Pons (tissue), 1 donor: ENCODE measurements around the gene ITGB1BP1.

Experiments used
- DNase-seq: peaks from one replicate; pipeline ENCODE4 v3.0.0-alpha.2; 2016; ENCODE audit warnings: low spot score

The ITGB1BP1 gene, protein sequence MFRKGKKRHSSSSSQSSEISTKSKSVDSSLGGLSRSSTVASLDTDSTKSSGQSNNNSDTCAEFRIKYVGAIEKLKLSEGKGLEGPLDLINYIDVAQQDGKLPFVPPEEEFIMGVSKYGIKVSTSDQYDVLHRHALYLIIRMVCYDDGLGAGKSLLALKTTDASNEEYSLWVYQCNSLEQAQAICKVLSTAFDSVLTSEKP

DNA sequence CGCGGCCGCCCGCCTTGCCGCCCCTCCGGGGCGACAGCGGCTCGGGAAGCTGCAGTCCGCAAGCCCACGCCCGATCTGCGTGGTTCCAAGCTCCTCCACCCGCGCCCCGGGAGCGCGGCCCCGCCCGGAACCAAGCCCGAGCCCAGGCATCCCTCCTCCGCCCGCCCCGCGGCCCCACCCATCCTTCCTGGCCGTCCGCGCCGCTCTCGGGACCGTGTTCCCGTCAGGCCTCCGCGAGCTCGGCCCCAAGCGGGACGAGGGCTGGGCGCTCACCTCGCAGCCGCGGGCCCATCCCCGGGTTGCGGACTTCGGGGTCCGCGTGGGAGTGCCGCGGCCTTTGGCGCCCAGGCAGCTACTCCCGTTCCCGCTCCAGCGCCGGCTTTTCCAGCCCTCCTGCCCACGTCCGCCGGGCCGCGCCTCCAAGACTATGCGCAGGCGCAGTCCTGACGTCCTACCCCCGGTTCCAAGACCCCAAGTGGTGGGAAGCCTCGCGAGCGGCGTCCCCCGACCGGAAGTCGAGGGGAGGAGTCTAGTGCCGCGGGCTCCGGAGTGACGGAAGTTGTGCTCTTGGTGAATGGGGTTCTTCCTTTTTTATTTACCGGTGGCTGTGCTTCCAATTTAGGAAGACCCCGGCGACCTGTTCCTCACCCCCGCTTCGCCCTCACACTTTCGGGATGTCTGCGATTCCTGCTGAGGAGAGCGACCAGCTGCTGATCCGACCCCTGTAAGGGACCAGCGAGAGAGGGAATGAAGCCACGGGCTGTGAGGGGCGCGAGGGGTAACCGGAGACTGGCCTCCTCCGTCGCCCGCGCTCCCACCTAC lies at the start of gene ITGB1BP1, which contains the start of gene CPSF3:
Gene ITGB1BP1, minus strand, starts transcription at position 429 of the 822 bp plus-strand sequence. CDS start 4,831 bp downstream, outside the sequence.
Gene CPSF3, plus strand, starts transcription at position 555 of the 822 bp plus-strand sequence. Its CDS starts 120 bp downstream, at position 675.
- peak; percentile 97 for DNase-seq

GRCh38 chr2:9472511-9472910 lies 49.2 kb upstream of the ITGB1BP1 start:
- DNase-seq = no peak

DNA sequence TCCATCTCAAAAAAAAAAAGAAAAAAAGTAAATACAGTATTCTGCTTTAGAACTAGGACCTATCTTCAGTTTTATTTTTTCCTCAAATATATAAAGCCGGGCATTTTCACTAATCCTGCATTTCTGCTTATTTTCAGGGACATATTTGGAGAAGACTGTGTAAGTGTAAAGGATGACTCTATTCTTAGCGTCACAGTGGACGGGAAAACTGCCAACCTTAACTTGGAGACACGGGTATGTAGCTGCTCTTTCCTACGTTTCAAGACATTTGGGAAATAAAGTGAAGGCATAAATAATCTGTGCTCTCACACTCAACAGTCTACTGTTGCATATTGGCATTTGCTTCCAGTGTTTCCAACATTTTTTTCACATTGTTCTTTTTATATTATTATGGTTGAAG lies 47.9 kb upstream of the ITGB1BP1 start:
- DNase-seq = no peak

DNA sequence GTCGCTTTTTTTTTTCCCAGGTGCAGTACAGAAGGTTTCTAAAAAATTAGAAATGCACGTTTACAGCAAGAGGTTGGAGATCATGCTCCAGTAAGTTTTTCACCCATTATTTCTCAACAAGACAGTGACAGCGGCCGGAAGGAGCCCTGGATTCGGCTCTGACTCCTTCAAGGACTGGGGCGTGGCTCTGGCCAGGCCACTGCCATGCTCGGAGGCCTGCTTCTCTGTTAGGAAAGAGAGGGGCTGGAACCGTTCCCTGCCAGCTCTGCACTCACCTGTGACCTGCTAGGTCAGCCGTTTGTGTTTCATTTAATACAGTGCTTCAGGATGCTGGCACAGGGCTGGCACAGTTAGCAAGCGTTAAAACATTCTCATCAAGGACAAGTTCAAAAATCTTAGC lies 44.4 kb upstream of the ITGB1BP1 start:
- DNase-seq = no peak

GRCh38 chr2:9466147-9466683 lies 42.9 kb upstream of the ITGB1BP1 start:
- no peak for DNase-seq

- DNase-seq = no peak
Measured at GRCh38 chr2:9465170-9465569, 41.8 kb upstream of the ITGB1BP1 start.

GRCh38 chr2:9463698-9464034 lies 40.3 kb upstream of the ITGB1BP1 start:
- no peak for DNase-seq

- DNase-seq = no peak
Measured at GRCh38 chr2:9462886-9463697, 39.8 kb upstream of the ITGB1BP1 start.

- DNase-seq = no peak
Measured at GRCh38 chr2:9462313-9462712, 39.0 kb upstream of the ITGB1BP1 start.

DNA sequence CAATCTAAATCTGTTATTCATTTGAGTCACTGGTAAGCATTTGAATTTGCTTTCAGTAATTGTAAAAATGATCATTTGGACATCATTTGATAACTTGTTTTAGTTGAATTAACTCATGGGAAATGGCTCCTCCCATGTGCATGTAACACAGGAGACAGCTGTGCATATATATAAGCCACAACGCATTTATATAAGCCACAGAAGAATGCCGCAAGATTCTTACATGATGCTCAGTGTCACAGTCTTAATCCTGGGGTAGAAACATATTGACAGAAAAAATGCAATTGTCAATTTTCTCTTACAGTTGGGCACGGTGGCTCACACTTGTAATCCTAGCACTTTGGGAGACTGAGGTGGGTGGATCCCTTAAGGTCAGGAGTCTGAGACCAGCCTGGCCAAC lies 37.8 kb upstream of the ITGB1BP1 start:
- DNase-seq = no peak

DNA sequence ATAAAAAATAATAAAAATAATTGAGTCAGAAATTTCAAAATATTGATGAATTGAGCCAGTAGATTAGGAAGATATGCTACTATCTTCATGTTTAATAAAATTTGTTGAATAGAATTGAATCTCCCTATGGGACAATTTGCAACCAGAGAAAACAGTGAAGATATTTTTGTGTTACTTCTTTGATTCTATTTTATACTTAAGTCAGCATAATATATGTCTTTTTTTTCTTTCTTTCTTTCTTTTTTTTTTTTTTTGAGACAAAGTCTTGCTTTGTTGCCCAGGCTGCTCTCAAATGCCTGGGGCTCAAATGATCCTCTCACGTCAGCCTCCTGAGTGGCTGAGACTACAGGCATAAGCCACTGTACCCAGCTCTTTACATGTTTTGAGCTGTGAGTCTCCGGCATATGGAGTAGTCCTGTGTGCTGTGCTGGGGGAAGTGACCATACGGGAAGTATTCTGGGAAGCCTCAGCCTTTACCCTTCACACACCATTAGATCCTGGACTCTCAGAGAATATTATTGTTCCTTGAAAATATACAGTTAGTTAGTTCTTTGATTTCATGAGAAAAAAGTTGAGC lies 37.2 kb upstream of the ITGB1BP1 start:
- no peak for DNase-seq

GRCh38 chr2:9451231-9451630 lies 27.9 kb upstream of the ITGB1BP1 start:
- DNase-seq = no peak

DNA sequence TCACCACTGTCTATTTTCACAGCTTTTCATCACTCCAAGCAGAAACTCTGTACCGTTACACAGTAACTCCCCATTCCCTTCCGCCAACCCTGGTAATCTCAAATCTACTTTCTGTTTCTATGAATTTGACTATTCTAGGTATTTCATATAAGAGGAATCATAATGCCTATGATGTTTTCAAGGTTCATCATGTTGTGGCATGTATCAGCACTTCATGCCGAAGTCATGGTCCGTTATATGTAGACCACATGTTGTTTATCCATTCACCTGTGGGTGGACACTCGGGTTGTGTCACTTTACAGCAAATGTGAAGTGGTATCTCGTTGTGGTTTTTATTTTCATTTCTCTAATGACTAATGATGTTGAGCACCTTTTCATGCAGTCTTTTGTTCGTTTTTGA lies 21.8 kb upstream of the ITGB1BP1 start:
- DNase-seq = no peak

DNA sequence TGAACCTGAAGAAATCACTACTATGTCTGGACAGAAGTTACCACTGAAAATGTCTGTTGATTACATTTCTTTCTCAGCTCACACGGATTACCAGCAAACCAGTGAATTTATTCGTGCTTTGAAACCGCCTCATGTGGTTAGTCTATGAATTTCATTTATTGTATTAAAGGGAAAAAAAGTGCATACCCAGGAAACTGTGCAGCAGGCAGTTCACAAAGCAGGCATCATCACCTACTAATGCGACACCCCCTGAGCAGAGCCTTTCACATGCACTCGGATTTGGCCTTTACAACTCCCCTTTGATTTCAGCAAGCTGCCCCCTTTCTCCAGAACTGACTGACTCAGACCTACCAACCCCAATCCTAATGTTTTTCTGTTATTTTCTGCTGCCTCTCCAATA lies 20.2 kb upstream of the ITGB1BP1 start:
- no peak for DNase-seq

DNA sequence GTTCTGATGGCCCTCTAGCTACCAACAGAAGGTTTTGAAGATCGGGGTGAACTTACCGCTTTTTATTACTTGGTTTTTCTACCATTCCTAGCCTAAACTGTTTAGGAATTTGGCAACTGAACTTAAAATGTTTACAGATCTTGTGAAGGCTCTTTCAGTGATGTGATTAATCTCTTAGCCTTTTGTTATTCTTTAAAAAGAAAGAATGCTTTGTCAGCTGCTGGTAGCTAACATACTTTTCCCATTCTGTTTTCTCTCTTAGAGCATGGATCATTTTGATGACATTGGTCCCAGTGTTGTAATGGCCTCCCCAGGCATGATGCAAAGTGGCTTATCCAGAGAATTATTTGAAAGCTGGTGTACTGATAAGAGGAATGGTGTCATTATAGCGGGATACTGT lies 18.2 kb upstream of the ITGB1BP1 start:
- peak; percentile 58 for DNase-seq

- DNase-seq = peak; percentile 60
Measured at GRCh38 chr2:9440058-9440727, 16.9 kb upstream of the ITGB1BP1 start.

GRCh38 chr2:9439536-9439935 lies 16.2 kb upstream of the ITGB1BP1 start:
- no peak for DNase-seq

DNA sequence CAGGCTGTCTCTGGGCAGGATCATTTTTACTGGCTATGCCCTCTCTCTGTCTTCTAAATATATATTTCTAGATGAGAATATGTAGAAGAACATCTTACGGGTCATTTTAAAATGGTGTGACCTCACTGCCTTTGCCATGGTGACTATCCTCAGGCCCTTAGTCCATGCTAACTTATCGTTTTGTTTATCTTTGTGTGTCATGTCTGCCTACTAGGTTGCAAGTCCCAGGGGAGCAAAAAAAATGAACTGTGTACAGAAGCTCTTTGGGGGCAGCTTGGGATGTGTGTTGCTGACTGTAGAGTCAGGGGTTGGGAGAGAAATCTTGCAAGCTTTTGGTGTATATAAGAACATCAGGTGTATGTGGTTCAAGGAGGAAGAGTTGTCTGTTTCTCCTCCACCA lies 11.2 kb upstream of the ITGB1BP1 start:
- no peak for DNase-seq

DNA sequence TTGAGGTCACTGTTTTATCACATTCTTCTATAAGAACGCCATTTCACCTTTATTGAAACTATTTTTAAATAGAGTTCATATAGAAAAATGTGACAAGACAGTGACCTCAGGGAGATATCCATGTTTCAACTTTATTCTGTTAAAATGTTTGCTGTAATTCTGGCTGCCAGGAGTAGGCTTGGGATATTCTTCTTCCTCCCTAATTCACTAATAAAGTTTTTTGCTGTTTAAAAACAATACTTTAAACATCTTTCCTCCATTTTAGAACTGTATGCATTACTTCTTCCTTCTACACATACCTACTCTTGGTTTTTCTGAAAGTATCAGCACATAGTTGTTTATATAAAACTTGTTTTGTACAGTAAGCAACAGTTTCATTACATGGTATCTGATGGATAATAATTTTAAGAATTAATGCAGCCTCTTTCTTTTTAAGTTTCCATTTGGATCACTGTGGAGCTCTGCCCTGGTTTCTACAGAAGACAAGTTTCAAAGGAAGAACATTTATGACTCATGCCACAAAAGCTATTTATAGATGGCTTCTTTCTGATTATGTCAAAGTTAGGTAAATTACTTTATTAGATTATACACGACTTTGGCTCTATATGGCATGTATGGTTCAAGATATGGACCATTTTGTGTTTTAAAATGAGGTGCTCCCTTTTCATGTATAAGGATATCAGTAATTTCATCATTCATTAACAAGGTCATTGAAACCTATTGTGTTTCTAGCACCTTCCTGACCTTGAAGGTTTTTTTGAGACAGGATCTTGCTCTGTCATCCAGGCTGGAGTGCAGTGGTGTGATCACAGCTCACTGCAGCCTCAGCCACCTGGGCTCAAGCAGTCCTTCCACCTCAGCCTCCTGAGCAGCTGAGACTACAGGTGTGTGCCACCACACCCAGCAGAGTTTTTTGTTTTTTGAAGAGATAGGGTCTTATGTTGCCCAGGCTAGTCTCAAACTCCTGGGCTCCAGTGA lies 7.3 kb upstream of the ITGB1BP1 start:
- no peak for DNase-seq

- DNase-seq = no peak
Measured at GRCh38 chr2:9428965-9429577, 5.7 kb upstream of the ITGB1BP1 start.
